ENCODE data around the gene SPRR1B.
"Not testable (repeated sequence)": the region's sequence is repeated elsewhere in the genome, so short reads cannot be mapped to it uniquely, and the experiment has no call there.

The SPRR1B gene

GRCh38 chr1:153040950-153041631 lies 10.1 kb downstream of the SPRR1B start, which contains the start of gene SPRR2D:
TSS of gene SPRR2D (minus strand) at chr1:153041120. CDS start at chr1:153040346, 774 bp downstream.
- DNase-seq: no peak

- no peak for DNase-seq
Observed at GRCh38 chr1:153049211-153049610, 18.2 kb downstream of the SPRR1B start.

DNA sequence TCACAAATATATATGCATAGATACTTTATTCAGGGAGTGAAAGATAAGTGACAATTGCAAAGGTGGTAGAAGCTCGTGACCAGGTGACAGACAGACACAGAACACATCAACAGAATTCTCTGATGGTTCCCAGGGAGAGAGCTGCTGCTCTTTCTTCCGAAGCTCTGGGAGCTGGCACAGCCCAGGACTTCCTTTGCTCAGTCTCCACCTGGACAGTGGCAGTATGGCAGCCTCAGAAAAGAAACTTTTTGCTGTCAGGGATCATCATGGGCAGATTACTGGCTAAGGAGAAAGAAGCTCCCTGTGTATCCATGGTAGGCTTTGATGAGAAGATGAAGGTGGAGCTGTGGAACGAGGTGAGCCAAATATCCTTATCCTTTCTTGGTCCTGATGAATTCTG lies 25.1 kb downstream of the SPRR1B start:
- DNase-seq: not testable (repeated sequence)

GRCh38 chr1:153057375-153057774 lies 26.4 kb downstream of the SPRR1B start, which contains the start of gene SPRR2A:
TSS of gene SPRR2A (minus strand) at chr1:153057512. CDS start at chr1:153056735, 777 bp downstream.
- no peak for DNase-seq

- DNase-seq: no peak
Observed at GRCh38 chr1:153058154-153058553, 27.2 kb downstream of the SPRR1B start.

- no peak for DNase-seq
Observed at GRCh38 chr1:153058826-153059784, 28.1 kb downstream of the SPRR1B start.

DNA sequence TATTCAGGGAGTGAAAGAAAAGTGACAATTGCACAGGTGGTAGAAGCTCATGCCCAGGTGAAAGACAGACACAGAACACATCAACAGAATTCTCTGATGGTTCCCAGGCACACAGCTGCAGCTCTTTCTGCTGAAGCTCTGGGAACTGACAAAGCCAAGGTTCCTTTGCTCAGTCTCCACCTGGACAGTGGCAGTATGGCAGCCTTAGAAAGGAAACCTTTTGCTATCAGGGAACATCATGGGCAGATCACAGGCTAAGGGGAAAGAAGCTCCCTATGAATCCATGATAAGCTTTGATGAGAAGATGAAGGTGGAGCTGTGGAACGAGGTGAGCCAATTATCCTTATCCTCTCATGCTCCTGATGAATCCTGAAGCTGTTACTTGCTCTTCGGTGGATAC lies 39.2 kb downstream of the SPRR1B start:
- DNase-seq: no peak

DNA sequence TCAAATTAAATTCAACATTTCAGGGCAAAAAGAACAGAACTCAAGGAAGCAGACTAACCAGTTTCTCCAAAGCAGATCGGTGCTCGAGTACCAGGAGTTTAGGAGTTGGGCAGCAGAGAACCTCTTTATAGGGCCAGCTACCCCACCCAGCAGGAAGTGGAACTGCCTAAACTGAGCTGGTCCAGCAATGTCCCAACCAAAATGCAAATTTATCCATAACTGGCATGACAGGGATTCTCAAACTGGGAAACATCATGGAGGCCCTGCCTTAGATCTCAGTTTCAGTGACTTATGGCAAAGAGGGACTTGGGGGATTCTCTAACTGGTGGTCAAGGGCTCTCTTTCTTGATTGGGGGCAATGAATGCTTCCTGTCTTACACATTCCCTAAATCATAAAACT lies 40.5 kb downstream of the SPRR1B start, which contains the start of gene SPRR2B:
SPRR2B (minus strand) TSS at position 101 of the 400 bp plus-strand sequence. CDS start 772 bp downstream, outside the sequence.
- no peak for DNase-seq

GRCh38 chr1:153072806-153073726 lies 42.1 kb downstream of the SPRR1B start:
- DNase-seq: no peak

DNA sequence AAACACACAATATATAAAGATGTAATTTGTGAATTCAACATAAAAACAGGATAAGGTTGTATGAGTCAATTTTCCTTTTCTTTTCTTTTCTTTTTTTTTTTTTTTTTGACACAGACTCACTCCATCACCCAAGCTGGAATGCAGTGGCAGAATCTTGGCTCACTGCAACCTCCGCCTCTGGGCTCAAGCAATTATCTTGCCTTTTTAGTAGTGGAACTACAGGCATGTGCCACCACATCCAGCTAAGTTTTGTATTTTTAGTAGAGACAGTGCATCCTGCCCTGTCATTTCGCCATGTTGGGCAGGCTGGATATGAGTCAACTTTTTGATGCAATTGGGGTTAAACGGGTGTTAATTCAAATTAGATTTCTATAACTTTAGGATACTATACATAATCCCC lies 50.7 kb downstream of the SPRR1B start:
- DNase-seq: no peak
